Endothelial cell of umbilical vein (primary cell): ENCODE results near the gene DNMT1.

Source experiments
- CTCF ChIP-seq, 2 donors: IDR thresholded peaks; 1 replicate in 1 of 2; 2 replicates in 1 of 2; pipeline ENCODE4 v1.5.1; 2011; ENCODE audit warnings: low read length in 2 of 2, mild to moderate bottlenecking in 2 of 2, moderate library complexity in 2 of 2, control low read depth in 1 of 2, inconsistent platforms in 1 of 2, low read depth in 1 of 2; ENCODE audit not compliant: insufficient read depth in 1 of 2; ENCODE audit errors: extremely low read depth in 1 of 2
- EZH2 ChIP-seq: IDR thresholded peaks from 2 replicates; pipeline ENCODE4 v1.6.1; 2012; ENCODE audit warnings: borderline replicate concordance, low read depth, mild to moderate bottlenecking, moderate library complexity, low read length, inconsistent platforms; ENCODE audit not compliant: severe bottlenecking
- JUN ChIP-seq: IDR thresholded peaks from 2 replicates; pipeline ENCODE4 v1.6.1; 2011; ENCODE audit warnings: borderline replicate concordance, low read depth; ENCODE audit not compliant: insufficient read length, insufficient read depth
- POLR2A ChIP-seq: IDR thresholded peaks from 2 replicates; pipeline ENCODE4 v1.6.1; 2012; ENCODE audit warnings: low read depth, mild to moderate bottlenecking, control low read depth, low read length
- POLR2AphosphoS5 ChIP-seq: IDR thresholded peaks from 2 replicates; pipeline ENCODE4 v1.6.1; 2012; ENCODE audit warnings: low read depth, mild to moderate bottlenecking, control low read depth, low read length, moderate library complexity; ENCODE audit not compliant: insufficient read depth

- TF ChIP-seq EZH2 (no peak), CTCF (IDR thresholded peaks at IDR 0.05; ENCODE audit: extremely low read depth in 1 of 2, insufficient read depth in 1 of 2, low read depth in 1 of 2, low read length in 2 of 2) (no peak), POLR2AphosphoS5 (no peak), JUN (no peak), POLR2A (no peak)
Observed at GRCh38 chr19:10124429-10124828, 70.3 kb downstream of the DNMT1 start.
